ENCODE results near the gene SH2D7.

DNA sequence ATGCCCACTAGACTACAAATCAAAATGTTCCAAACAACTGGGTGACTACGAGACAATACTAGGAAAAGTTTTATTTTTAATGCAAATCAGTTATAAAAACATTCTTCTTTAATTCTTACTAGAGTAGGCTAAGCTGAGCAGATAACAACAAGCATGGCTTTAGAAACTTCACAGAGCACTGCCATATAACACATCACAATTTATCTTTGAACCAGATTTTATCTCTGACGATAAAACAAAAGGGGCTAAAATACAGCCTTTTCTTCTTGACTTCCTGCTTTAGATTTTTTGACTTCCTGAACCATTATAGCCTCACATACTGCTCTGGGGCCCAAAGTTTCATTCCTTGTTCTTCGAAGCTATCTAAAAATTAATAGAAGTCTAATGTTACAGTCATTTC lies 40.8 kb upstream of the SH2D7 start:
- TF ChIP-seq, protein P1, sequence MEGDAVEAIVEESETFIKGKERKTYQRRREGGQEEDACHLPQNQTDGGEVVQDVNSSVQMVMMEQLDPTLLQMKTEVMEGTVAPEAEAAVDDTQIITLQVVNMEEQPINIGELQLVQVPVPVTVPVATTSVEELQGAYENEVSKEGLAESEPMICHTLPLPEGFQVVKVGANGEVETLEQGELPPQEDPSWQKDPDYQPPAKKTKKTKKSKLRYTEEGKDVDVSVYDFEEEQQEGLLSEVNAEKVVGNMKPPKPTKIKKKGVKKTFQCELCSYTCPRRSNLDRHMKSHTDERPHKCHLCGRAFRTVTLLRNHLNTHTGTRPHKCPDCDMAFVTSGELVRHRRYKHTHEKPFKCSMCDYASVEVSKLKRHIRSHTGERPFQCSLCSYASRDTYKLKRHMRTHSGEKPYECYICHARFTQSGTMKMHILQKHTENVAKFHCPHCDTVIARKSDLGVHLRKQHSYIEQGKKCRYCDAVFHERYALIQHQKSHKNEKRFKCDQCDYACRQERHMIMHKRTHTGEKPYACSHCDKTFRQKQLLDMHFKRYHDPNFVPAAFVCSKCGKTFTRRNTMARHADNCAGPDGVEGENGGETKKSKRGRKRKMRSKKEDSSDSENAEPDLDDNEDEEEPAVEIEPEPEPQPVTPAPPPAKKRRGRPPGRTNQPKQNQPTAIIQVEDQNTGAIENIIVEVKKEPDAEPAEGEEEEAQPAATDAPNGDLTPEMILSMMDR (IDR thresholded peaks at IDR 0.05), result no peak
- no peak for TF ChIP-seq POLR2A (IDR thresholded peaks at IDR 0.05)
